GM23338 (cell line): ENCODE data around the gene CASS4. TPM values are rescaled to one million over a fixed set of nuclear protein-coding genes. Genes with fewer than 3 reads are reported as not detected.

Experiments
- ATAC-seq: fragments of 200-7000 bp; cut with Tn5 transposase; 3 replicates; pipeline ENCODE4 v1.9.1; 2020
- DNase-seq: peaks from one replicate; pipeline ENCODE4 v3.0.0-alpha.2; 2015; ENCODE audit warnings: low spot score
- H2AFZ ChIP-seq: fragments of 200-600 bp; sonication (generic); 2 replicates; pipeline ENCODE4 v1.8.0; 2016; ENCODE audit warnings: antibody characterized with exemption, mild to moderate bottlenecking, moderate library complexity
- H3F3A ChIP-seq: fragments of 200-600 bp; sonication (generic); replicated peaks from 2 replicates; pipeline ENCODE4 v1.8.0; 2017; ENCODE audit warnings: antibody characterized with exemption, mixed run types, low read depth
- H3K27ac ChIP-seq: fragments of 200-600 bp; sonication (generic); 2 replicates; pipeline ENCODE4 v1.6.1; 2016; ENCODE audit warnings: low read depth
- H3K27me3 ChIP-seq: fragments of 200-600 bp; sonication (generic); 2 replicates; pipeline ENCODE4 v1.8.0; 2016; ENCODE audit warnings: mild to moderate bottlenecking, mixed run types, moderate library complexity; ENCODE audit not compliant: insufficient read depth
- H3K36me3 ChIP-seq: fragments of 200-600 bp; sonication (generic); 2 replicates; pipeline ENCODE4 v1.8.0; 2016; ENCODE audit warnings: mild to moderate bottlenecking; ENCODE audit not compliant: insufficient read depth
- H3K4me1 ChIP-seq: fragments of 200-600 bp; sonication (generic); 2 replicates; pipeline ENCODE4 v1.8.0; 2016; ENCODE audit warnings: mild to moderate bottlenecking, moderate library complexity; ENCODE audit not compliant: insufficient read depth
- H3K4me2 ChIP-seq: fragments of 200-600 bp; sonication (generic); 2 replicates; pipeline ENCODE4 v1.7.1; 2017; ENCODE audit warnings: mixed run types
- H3K4me3 ChIP-seq: fragments of 200-600 bp; sonication (generic); 2 replicates; pipeline ENCODE4 v1.6.1; 2016; ENCODE audit warnings: mixed run types
- H3K79me2 ChIP-seq: fragments of 200-600 bp; sonication (generic); replicated peaks from 2 replicates; pipeline ENCODE4 v1.8.0; 2017; ENCODE audit warnings: mild to moderate bottlenecking; ENCODE audit not compliant: insufficient read depth
- H3K9me2 ChIP-seq: fragments of 200-600 bp; sonication (generic); 2 replicates; pipeline ENCODE4 v1.8.0; 2017; ENCODE audit not compliant: insufficient read depth
- H4K20me1 ChIP-seq: fragments of 200-600 bp; sonication (generic); replicated peaks from 2 replicates; pipeline ENCODE4 v1.8.0; 2017; ENCODE audit warnings: mild to moderate bottlenecking; ENCODE audit not compliant: insufficient read depth
- H3K27ac Mint-ChIP-seq: 2 replicates; pipeline ENCODE4 v1.8.0; 2020; ENCODE audit warnings: inconsistent platforms, mild to moderate bottlenecking, moderate library complexity, mixed read lengths
- H3K27me3 Mint-ChIP-seq: 3 replicates; pipeline ENCODE4 v1.8.0; 2022; ENCODE audit warnings: low read depth, mild to moderate bottlenecking, moderate library complexity, mixed read lengths, inconsistent platforms; ENCODE audit not compliant: insufficient read depth, poor library complexity
- H3K36me3 Mint-ChIP-seq: 3 replicates; pipeline ENCODE4 v1.8.0; 2021; ENCODE audit warnings: low read depth, mild to moderate bottlenecking, inconsistent platforms, moderate library complexity, mixed read lengths
- H3K4me1 Mint-ChIP-seq: 3 replicates; pipeline ENCODE4 v1.8.0; 2020; ENCODE audit warnings: mild to moderate bottlenecking, inconsistent platforms, mixed read lengths
- H3K4me3 Mint-ChIP-seq: 3 replicates; pipeline ENCODE4 v1.8.0; 2021; ENCODE audit warnings: moderate library complexity, mild to moderate bottlenecking, inconsistent platforms, mixed read lengths
- H3K9me3 Mint-ChIP-seq: 3 replicates; pipeline ENCODE4 v1.8.0; 2020; ENCODE audit warnings: moderate library complexity, mild to moderate bottlenecking, inconsistent platforms, mixed read lengths
- CREB1 ChIP-seq: fragments of 250-450 bp; sonication (Bioruptor Pico); IDR thresholded peaks from 2 replicates; pipeline ENCODE4 v1.5.0; 2020; ENCODE audit warnings: low read depth, mild to moderate bottlenecking, moderate library complexity
- CTCF ChIP-seq, 2 experiments: fragments of 200-600 bp in 1 of 2; sonication (generic) in 1 of 2; conservative IDR thresholded peaks; 2 replicates each; pipeline versions ENCODE4 v1.5.1 to v1.6.1; 2016 to 2017; ENCODE audit warnings: antibody characterized with exemption in 2 of 2, low read depth in 2 of 2, mild to moderate bottlenecking in 2 of 2, moderate library complexity in 1 of 2
- ETS1 ChIP-seq: IDR thresholded peaks from 2 replicates; pipeline ENCODE4 v1.6.1; 2016; ENCODE audit warnings: antibody characterized with exemption
- EZH2 ChIP-seq: fragments of 200-600 bp; sonication (generic); IDR thresholded peaks from one replicate; pipeline ENCODE4 v1.8.0; 2017; ENCODE audit warnings: antibody characterized with exemption, mild to moderate bottlenecking, low read depth; ENCODE audit not compliant: unreplicated experiment
- EZH2phosphoT487 ChIP-seq: fragments of 200-600 bp; sonication (generic); IDR thresholded peaks from one replicate; pipeline ENCODE4 v1.8.1; 2018; ENCODE audit warnings: antibody characterized with exemption; ENCODE audit not compliant: unreplicated experiment
- JUNB ChIP-seq: IDR thresholded peaks from one replicate; pipeline ENCODE4 v1.6.1; 2016; ENCODE audit warnings: antibody characterized with exemption; ENCODE audit not compliant: unreplicated experiment
- NANOG ChIP-seq: IDR thresholded peaks from 2 replicates; pipeline ENCODE4 v1.6.1; 2016; ENCODE audit warnings: antibody characterized with exemption, borderline replicate concordance
- POLR2AphosphoS5 ChIP-seq: IDR thresholded peaks from 2 replicates; pipeline ENCODE4 v1.6.1; 2016; ENCODE audit warnings: antibody characterized with exemption, low read depth
- REST ChIP-seq: IDR thresholded peaks from one replicate; pipeline ENCODE4 v1.6.1; 2018; ENCODE audit warnings: antibody characterized with exemption; ENCODE audit not compliant: unreplicated experiment
- STAT1 ChIP-seq: IDR thresholded peaks from one replicate; pipeline ENCODE4 v1.6.1; 2016; ENCODE audit warnings: antibody characterized with exemption; ENCODE audit not compliant: unreplicated experiment
- ZNF114 ChIP-seq: fragments of 250-450 bp; sonication (Bioruptor Pico); IDR thresholded peaks from 2 replicates; pipeline ENCODE4 v1.5.0; 2020; ENCODE audit warnings: mild to moderate bottlenecking, moderate library complexity
- ZNF331 ChIP-seq: fragments of 250-450 bp; sonication (Bioruptor Pico); IDR thresholded peaks from 2 replicates; pipeline ENCODE4 v1.5.0; 2020; ENCODE audit warnings: low read depth, mild to moderate bottlenecking, moderate library complexity
- polyA plus RNA-seq: library from polyadenylated mRNA; unstranded; fragments of >200 nt; fragmentation: Nextera tagmentation; extraction: Ambion mirVana; gene quantifications from 2 replicates; pipeline ENCODE4 v1.2.1, GENCODE V29; 2016
- total RNA-seq: library from RNA; depleted of rRNA; stranded (reverse); fragments of >200 nt; shearing (Covaris generic); gene quantifications from 2 replicates; pipeline ENCODE4 v1.2.3, GENCODE V29; 2014

CASS4 gene
- total and polyA plus RNA-seq, 2 experiments from 2014 or later = not detected

- no peak overlapping the region for H3K27ac Mint-ChIP-seq
- no peaks in the 10 kb centered on the region for H3K4me1 ChIP-seq
- no peaks in the 10 kb centered on the region for H3K4me1 Mint-ChIP-seq
- H2AFZ ChIP-seq = no peak overlapping the region
- no peak for DNase-seq
- H3K4me3 Mint-ChIP-seq = no peak overlapping the region
- ATAC-seq = no peak
- H3F3A ChIP-seq = no peaks in the 10 kb centered on the region
- TF ChIP-seq CTCF (conservative IDR thresholded peaks at IDR 0.05; ENCODE audit: low read depth in 2 of 2) = no peak
- no peak for TF ChIP-seq ETS1
- no peak for TF ChIP-seq ZNF331 (CRISPR knock-in tag)
- TF ChIP-seq ZNF114 (CRISPR knock-in tag) = no peak
- H3K79me2 ChIP-seq = peaks cover 24% of the 10 kb centered on the region
- no peak overlapping the region for H3K4me2 ChIP-seq
- H3K36me3 ChIP-seq = peaks cover 29% of the 10 kb centered on the region
- H4K20me1 ChIP-seq = no peaks in the 10 kb centered on the region; the same call in 1 of the 2 replicates
- no peaks in the 10 kb centered on the region for H3K9me2 ChIP-seq
- H3K27me3 Mint-ChIP-seq = no peaks in the 10 kb centered on the region
- no peak overlapping the region for H3K4me3 ChIP-seq
- H3K9me3 Mint-ChIP-seq = no peaks in the 10 kb centered on the region
- no peaks in the 10 kb centered on the region for H3K27me3 ChIP-seq
- peaks cover 62% of the 10 kb centered on the region for H3K36me3 Mint-ChIP-seq
- no peak overlapping the region for H3K27ac ChIP-seq
Measured at GRCh38 chr20:56406910-56407309, 5.2 kb upstream of the CASS4 start.

- Mint-ChIP-seq H3K36me3 (peaks cover 38% of the 10 kb centered on the region), H3K27ac (no peak overlapping the region), H3K27me3 (no peaks in the 10 kb centered on the region), H3K9me3 (no peaks in the 10 kb centered on the region), H3K4me1 (no peaks in the 10 kb centered on the region), H3K4me3 (no peak overlapping the region)
- TF ChIP-seq ZNF331 (CRISPR knock-in tag) = no peak
- TF ChIP-seq NANOG = no peak
- Histone ChIP-seq H3K4me1 (no peaks in the 10 kb centered on the region), H3K4me3 (no peak overlapping the region), H3K27me3 (no peaks in the 10 kb centered on the region), H3F3A (no peaks in the 10 kb centered on the region), H3K4me2 (no peak overlapping the region), H3K27ac (no peak overlapping the region), H2AFZ (no peak overlapping the region), H3K36me3 (peaks cover 11% of the 10 kb centered on the region), H4K20me1 (no peaks in the 10 kb centered on the region; the same call in 1 of the 2 replicates), H3K9me2 (no peaks in the 10 kb centered on the region), H3K79me2 (peaks cover 15% of the 10 kb centered on the region)
- DNase-seq = no peak
- ATAC-seq = no peak
Measured at GRCh38 chr20:56409521-56409920, 2.5 kb upstream of the CASS4 start.

- no peak for ATAC-seq
- Mint-ChIP-seq H3K36me3 (peaks cover 34% of the 10 kb centered on the region), H3K27ac (no peak overlapping the region), H3K4me3 (no peak overlapping the region), H3K9me3 (no peaks in the 10 kb centered on the region), H3K4me1 (no peaks in the 10 kb centered on the region), H3K27me3 (no peaks in the 10 kb centered on the region)
- H3K9me2 ChIP-seq = no peaks in the 10 kb centered on the region
- no peaks in the 10 kb centered on the region; the same call in 1 of the 2 replicates for H4K20me1 ChIP-seq
- no peaks in the 10 kb centered on the region for H3K4me1 ChIP-seq
- H2AFZ ChIP-seq = no peak overlapping the region
- no peak overlapping the region for H3K4me2 ChIP-seq
- peaks cover 9% of the 10 kb centered on the region for H3K36me3 ChIP-seq
- no peaks in the 10 kb centered on the region for H3F3A ChIP-seq
- H3K27me3 ChIP-seq = no peaks in the 10 kb centered on the region
- no peak for DNase-seq
- no peak overlapping the region for H3K4me3 ChIP-seq
- peaks cover 12% of the 10 kb centered on the region for H3K79me2 ChIP-seq
- no peak overlapping the region for H3K27ac ChIP-seq
- TF ChIP-seq ZNF331 (CRISPR knock-in tag) (no peak), CREB1 (CRISPR knock-in tag) (no peak), JUNB (no peak), NANOG (no peak), ETS1 (no peak), POLR2AphosphoS5 (no peak), EZH2phosphoT487 (no peak), REST (no peak), EZH2 (no peak), STAT1 (no peak), ZNF114 (CRISPR knock-in tag) (no peak)
Measured at GRCh38 chr20:56409956-56410355, 2.1 kb upstream of the CASS4 start.
